CMK (cell line): Measurements from ENCODE around the gene ST6GALNAC3.
"Not testable (repeated sequence)": the region's sequence is repeated elsewhere in the genome, so short reads cannot be mapped to it uniquely, and the experiment has no call there.

ENCODE experiments used
- DNase-seq: peaks from one replicate; pipeline ENCODE4 v3.0.0-alpha.2; 2010; ENCODE audit warnings: low read depth

Gene ST6GALNAC3

DNA sequence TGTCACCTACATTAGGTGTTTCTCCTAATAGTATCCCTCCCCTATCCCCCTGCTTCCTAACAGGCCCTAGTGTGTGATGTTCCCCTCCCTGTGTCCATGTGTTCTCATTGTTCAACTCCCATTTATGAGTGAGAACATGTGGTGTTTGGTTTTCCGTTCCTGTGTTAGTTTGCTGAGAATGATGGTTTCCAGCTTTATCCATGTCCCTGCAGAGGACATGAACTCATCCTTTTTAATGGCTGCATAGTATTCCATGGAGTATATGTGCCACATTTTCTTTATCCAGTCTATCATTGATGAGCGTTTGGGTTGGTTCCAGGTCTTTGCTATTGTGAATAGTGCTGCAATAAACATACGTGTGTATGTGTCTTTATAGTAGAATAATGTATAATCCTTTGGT, 267.3 kb downstream of the ST6GALNAC3 start:
- not testable (repeated sequence) for DNase-seq

DNA sequence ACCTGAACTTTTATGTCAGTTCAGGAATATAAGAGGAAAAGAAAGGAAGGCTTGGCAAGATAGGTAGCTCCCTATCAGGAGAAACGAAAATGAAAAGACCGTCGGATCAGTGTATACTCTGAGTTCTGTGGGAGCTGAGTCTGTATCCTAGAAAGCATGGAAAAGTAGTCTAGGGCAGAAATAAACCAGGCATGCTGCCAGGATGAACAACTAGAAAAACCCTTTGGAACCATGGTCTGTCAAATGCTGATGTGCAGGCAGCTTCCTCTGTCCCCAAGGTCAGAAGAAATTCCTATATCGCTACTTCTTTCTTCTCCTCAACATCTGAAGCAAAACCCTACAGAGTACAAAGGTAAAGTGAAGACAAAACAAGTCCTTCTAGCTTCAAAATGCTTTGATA, 268.8 kb downstream of the ST6GALNAC3 start:
- DNase-seq: no peak

DNA sequence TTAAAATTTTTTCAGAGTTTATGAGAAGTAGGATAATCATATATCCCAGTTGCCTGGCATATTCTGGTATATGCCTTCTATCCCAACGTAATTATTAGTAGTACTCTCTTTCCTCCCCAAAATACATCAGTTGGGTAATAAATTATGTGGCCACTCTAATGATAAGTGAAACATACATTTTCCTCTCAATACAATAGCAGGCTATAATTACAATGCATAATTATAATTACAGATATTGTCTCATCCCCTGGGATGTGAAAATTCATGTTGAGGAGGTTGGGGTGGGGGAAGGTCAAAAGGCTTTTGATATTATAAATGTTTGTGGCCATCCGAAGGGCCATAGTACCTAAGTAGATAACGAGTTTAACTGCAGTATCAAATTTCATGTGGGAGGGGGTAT, 277.1 kb downstream of the ST6GALNAC3 start:
- DNase-seq: no peak

DNA sequence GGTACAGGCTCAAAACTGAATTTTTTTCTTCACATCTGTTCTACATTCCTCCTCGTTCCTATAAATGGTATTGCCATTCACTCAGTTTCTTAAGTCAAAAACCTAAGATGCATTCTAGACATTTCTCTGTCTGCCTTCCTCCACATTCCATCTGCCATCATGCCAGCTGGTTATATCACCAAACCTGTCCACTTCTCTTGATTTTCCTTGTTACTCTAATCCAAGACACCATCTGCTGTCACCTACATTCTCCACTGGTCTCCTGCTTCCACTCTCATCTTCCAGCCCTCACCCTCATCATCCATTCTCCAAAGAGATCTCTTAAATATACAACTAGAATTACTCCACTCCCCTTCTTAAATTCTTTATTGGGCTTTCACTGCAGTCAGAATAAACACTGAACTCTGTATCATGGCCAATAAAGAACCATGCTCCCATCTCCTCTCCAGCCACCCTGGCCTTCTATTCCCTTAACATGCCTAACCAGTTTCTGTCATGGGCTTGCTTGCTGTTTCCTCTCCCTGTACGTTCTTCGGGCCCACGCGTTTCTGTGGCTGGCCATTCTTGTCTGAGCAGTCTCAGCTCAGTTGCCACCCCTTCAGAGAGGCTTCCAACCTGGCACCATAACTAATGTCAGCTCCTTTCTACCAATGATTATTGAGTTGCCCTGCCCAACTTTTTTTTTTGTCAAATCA, 278.3 kb downstream of the ST6GALNAC3 start:
- DNase-seq: no peak

DNA sequence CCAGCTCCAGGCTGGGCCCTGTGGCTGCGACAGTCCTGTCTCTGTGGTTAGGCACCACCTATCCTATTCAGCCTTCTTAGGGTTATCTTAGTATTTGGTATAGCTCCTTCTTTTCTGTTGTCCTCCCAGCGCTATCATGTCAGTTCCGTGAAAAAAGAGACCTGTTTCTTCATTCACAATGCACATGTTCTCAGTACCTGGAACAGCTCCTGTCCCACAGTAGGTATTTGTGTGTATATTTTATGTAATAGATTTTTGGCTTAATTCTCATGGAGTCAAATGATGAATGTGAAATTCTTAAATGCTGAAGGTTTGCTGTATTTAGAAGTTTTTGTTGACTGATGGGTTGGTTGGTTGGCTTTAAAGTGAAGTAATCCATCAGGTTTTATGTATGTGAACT, 279.7 kb downstream of the ST6GALNAC3 start:
- DNase-seq: no peak

DNA sequence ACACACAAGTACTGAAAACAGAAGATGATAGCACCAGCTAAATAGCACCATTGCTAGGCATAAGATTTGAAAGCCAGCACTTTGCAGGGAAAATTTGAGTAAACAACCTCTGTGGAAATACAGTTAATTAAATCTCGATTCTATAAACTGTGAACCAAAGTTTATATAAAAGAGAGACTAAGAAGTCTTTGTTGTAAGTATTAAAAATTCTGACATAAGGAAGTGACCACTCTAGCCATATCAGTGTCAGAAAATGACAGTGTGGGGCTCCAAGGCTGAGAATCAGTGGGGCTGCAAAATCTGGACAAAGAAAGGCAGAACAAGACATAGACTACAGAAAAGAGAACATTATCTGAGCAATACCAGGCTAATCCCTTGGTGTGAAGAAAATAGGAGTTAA, 292.2 kb downstream of the ST6GALNAC3 start:
- DNase-seq: no peak

DNA sequence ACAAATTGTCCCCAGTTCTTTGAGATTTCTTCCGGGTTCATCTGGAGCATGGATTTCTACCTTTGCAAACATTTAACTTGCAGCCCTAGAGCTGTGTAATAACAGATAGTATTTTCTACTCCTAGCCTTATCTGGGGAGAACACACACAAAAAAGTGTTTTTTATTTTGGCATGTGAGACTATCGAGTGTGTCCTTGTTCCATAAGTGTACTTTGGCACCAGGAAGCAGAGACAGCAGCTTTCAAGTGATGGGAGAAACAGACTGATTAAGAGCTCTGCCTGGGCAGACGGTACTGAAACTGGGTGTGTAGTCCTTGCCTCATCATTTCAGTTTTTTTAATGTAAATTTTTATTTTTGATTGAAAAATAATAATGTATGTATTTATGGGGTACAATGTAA, 297.4 kb downstream of the ST6GALNAC3 start:
- no peak for DNase-seq

DNA sequence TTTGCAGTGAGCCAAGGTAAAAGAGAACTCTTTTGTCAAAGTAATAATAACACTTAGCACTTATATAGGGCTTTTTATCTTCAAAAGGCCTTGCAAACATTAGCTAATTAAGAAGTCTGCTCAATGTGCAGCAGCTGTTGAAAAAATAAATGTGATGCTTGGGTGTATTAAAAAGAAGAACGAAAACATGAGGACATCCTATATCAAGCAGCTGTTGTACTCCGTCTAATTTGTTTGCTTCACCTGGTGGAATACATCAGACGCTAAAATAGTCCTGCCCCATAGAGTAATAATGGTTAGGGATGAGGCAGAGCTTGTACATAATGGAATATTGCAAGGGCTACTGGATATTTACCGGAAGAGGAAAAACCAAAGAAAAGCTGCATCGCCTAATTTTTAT, 299.5 kb downstream of the ST6GALNAC3 start:
- DNase-seq: no peak

DNA sequence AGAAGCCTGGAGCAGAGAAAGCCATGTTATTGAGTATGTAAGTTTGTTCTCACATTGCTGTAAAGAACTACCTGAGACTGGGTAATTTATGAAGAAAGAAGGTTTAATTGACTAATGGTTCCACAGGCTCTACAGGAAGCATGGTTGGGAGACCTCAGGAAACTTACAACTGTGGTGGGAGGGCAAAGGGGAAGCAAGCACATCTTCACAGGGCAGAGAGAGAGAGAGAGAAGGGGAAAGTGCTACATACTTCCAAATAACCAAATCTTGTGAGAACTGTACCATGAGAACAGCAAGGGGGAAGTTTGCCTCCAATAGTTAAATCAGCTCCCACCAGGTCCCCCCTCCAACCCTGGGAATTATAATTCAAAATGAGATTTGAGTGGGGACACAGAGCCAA, 302.7 kb downstream of the ST6GALNAC3 start:
- no peak for DNase-seq

DNA sequence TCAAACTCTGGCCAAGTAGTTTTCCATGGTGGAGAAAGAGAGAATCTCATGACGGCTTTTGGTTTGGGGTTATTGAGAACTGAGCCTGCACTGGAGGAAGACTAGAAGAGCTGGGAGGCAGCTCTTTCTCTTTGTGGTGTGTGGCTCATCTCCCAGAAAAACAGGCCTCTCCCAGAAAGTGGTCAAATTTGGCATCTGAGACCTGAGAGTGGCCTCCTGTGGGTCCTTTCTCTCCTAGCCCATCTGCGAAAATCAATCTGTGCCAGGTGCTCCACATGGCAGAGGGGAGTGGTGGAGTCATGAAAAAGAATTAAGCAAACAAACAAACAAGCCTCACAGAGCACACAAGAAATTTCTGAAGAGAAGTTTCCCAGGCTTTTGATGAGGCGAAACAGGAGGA, 305.0 kb downstream of the ST6GALNAC3 start:
- DNase-seq: no peak

DNA sequence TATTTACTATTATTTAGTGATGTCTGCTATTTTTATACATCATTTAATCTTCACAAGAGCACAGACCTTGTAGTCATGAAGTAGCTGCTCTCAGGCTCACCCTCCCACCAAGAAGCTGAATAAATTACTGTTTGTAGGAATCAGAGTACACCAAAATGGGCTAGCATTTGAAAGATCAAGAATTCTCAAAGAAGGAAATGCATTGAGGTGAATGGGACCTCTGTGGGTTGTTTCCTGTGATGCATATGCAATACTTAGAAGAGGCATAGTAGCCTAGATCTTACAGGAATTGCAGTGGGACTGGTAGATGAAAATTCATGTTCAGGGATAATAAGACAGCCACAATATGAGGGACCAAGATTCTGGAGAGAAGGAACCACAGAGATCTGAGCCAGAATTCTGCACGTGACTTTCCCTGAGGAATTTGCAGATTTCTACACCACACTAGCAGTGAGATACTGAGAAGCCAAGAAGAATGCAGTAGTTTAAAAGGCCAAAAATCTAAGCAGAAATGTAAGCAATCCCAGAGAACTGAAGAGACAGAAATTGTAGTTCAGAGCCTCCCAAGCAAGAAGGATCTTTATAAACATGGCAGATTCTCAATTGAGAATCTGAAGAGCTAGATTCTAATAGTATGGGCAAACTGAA, 307.0 kb downstream of the ST6GALNAC3 start:
- no peak for DNase-seq

DNA sequence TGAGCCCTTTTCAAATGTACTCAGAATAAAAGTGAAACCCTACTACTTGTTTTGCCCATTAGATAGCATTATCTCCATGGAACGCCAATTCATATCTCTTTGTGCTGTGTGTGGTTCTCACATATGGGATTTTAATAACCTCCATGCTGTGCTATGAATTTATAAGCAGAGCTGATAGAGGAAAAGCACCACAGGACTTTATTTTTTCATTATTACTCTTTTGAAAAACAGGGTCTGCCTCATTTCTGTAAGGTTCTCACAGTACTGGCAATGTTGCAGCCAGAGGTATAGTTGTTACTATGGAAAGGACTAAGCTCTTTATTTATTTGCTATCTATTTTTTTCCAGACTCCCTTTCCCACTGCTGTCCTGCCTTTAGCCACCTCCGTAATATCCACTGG, 313.7 kb downstream of the ST6GALNAC3 start:
- no peak for DNase-seq

DNA sequence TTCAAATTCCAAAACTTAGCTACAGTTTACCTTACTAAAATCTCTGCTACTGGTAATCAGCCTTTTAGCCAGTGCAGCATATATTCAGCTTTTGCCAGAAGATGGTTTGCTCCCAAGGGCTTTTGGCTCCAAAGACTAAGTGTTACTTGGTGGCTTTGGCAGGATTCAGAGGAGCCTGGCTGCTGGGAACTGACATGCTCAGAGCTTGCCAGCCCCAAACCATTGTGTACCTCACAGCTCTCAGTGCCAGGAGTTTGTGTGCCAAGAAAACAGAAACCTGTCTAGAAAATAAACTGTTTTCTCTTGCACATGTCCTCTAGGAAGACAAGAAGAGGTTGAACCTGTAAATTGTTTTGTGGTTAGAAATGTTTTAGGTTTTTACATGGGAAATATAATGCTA, 315.9 kb downstream of the ST6GALNAC3 start:
- no peak for DNase-seq

DNA sequence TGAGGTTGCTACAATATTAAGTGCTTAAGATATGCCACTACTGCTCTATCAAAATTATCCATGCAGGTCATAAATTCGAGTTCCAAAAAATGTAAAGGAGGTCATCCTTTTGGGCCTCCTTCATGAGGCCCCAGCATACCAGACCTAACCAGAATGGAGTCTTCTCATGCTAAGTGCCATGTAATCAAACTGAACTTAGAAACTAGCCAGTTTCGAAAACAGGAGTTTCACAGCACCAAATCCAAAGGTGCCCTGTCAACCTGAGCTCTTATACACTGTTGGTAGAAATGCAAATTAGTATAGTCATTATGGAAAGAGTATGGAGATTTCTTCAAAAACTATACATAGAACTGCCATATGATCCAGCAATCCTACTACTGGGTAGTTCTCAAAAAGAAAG, 320.5 kb downstream of the ST6GALNAC3 start:
- DNase-seq: no peak

DNA sequence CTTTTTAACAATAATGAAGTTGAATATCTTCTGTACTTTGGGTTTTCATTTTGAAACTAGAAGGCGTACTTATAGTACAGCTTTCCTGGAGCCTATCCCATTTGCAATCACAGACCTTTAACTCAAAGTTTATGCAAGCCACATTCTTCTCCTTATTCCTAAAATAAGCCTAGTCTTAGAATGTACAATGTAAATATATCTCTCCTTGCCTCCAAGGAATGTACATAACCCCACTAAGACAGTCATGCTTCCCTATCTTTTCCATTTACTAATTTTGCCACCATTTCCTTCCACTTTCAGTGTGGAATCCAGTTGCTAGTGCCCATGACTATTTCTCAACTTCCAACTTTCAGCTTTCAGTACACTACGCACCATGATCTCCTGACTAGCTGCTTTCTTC, 327.6 kb downstream of the ST6GALNAC3 start:
- no peak for DNase-seq

DNA sequence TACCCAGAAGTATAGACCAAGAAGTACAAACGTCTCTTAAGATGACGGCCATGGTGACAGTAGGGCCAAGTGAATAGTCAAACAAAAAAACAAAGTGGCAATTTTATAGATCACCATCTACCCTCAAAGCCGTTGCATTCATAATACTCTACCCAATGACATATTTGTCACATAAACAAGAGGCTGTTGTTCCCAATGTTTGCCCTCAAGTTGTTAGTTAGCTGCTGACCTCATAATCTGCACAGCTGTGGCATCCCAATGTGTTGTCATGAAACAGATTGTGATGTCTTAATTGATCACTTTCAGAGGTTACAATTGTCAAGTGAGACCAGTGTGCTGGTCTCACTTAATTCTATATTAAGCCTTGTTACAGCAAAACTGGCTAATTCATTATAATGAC, 333.8 kb downstream of the ST6GALNAC3 start:
- no peak for DNase-seq

DNA sequence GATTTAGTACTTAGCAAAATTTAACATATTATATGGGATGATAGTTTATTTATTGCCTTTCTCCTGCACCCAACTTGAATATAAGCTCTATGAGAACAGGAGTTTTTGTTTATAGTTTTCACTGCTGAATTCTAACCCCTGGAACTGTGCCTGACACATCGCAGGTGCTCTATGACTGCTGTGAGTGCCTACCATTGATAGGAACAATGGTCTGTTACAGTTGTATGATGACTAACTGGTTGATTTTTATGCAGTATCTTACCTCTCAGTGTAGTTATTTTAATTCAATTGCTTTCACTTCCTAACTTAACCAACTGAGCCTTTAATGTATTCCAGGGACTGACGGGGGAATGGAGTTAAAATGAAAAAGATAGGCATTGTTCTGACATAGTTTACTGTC, 336.0 kb downstream of the ST6GALNAC3 start:
- no peak for DNase-seq

DNA sequence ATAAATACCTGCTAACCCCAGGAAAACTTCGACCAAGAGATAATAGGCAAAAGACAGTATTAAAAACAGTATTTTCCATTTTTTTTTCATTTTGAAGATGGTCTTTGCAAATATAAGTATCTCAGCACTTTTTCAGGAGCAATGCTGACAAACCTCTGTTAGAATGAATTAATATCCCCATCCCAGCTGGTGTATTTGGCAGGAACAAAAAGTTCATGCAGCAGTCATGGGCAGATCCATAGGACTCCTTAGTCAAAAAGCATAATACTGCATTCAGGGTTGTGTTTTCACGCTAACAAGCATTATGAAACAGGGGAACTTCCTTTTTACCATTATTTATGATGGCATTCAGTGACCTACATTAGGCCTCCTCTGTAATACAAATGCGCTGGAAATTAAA, 344.0 kb downstream of the ST6GALNAC3 start:
- DNase-seq: no peak

DNA sequence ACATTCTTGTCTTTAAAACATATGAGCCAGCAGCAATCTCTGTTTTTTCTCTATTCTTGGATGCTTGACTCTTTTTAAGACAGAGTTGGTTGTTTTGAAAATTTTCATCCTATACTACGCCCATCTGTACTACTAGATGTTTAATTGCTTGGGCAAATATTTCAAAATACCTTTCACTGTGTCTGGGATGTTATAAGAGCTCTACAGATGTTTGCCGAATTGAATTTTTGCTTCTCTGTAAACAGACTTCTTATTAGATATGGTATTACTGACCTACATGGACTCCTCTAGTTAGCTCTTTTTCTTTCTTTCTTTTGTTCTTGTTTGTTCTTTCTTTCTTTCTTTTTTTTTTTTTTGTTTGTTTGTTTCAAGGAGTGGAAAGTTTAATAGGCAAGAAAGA, 345.1 kb downstream of the ST6GALNAC3 start:
- no peak for DNase-seq

DNA sequence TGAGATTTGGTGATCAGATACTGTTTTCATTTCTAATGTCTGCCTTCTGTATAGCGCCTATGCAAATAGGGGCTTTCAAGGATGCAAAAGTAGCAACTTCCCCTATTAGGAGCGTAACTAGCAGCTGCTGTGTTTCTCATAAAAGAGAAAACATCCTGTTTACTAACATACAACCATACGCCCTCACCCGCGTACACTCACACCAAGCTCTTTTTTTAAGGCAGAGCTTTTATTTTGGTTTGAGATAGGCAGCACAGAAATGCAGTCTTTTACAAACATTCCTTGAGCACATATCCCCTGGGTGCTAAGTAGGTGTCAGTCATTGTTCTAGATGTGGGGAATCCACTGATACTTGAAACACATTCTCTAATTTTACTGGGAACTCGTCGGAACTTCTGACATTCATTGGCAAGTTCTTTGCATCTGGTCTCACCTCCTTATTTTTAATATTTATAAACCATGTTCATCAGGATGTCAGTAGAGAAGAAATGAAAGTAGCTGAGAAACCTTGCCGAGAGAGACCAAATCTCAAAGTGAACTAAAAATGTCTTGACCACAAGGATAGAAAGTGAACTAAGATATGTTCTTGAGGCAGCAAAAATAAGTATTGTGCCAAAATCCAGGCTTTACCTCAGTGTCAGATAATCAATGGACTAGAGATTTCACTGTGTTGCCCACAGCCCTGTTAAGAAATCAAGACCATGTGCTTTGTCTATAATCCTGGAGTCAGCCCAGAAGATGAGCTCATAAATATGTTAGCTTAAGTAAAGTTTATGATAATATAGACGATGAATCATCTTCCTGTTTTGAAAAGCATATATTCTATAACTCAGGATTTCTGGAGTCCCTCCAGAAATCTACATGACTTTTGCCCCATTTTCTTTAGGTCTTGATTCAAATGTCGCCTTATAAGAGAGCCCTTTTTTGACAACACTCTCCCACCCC, 350.9 kb downstream of the ST6GALNAC3 start:
- DNase-seq: no peak

DNA sequence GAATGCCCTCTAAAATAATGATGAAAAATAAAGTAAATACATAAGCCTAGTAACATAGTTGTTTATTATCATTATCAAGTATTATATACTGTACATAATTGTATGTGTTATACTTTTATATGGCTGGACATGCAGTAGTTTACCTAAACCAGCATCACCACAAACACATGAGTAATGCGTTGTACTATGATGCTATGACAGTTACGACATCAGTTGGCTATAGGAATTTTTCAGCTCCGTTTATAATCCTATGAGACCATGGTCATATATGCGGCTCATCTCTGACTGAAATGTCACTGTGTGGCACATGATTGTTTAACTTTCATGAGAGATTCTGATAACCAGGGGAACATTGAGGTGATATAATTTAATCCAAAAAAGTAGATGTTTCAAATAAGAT, 352.1 kb downstream of the ST6GALNAC3 start:
- no peak for DNase-seq

DNA sequence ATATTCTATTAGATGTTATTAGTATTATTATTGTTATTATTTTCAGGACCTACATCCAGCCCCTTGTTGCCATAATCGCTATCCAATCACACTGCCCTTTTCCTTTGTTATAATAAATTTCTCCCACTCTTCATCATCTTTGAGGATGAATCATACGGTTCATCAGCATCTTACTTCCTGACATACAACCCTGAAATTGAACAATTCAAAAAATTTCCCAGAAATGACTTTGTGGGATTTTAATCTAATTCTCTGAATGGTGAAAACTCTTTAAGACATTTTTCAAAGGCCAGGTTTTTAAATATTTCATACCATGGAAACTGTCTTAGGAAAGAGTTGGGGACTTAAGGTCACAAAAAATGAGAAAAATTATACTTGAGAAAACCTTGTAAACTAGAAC, 353.5 kb downstream of the ST6GALNAC3 start:
- no peak for DNase-seq

DNA sequence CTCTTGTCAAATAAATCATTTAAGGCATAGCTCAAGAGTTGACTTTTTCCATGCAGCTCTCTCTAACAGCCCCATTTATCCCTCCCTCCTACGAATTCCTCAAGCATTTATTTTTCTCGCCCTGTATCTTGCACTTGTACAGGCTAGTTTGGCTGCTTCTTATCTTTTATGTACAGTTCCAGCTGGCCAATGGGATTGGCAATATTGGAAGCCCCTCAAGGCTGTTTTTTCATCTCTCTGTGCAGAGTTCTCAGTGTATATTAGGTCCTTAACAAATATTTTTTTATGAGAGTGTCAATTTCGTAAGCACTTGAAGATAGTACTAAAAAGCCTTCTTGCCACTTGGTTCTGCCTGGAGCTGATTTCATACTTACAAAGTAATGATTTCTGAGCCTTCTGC, 356.0 kb downstream of the ST6GALNAC3 start:
- DNase-seq: no peak
